ENCODE measurements around the gene RNF220.

The RNF220 gene

DNA sequence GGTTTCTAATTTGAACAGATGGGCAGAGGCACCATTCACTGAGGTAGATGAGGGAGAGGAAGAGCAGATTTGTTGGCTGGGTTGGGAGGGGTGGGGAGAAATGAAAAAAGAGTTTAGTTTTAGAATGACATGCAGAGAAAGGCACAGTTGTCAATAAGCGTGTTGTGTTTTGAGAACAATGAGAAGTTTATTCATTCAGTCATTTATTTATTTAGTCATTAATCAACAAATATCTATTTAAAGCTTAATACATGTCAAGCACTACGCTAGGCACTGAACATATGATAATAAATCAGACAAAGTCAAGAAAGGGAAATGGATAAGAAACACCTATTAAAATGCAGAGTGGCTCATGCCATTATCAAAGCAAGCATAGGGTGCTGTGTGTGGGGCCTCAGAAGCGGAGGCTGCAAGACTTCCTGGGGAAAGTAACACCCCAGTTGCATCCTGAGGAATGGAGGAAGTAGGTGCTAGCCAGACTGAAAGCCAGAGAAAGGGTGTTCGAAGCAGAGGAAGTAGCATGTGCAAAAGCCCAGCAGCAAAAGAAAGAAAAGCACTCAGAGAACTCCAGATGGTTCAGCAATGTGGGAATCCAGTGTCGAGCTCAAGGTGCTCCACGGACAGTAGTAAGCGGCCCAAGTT lies 114.1 kb downstream of the RNF220 start:
- DNase-seq (ENCODE audit: low spot score) (no peak), FAIRE-seq (no peak)

GRCh38 chr1:44521378-44522080 lies 116.5 kb downstream of the RNF220 start:
- no peak for FAIRE-seq
- no peak for DNase-seq (ENCODE audit: low spot score)

DNA sequence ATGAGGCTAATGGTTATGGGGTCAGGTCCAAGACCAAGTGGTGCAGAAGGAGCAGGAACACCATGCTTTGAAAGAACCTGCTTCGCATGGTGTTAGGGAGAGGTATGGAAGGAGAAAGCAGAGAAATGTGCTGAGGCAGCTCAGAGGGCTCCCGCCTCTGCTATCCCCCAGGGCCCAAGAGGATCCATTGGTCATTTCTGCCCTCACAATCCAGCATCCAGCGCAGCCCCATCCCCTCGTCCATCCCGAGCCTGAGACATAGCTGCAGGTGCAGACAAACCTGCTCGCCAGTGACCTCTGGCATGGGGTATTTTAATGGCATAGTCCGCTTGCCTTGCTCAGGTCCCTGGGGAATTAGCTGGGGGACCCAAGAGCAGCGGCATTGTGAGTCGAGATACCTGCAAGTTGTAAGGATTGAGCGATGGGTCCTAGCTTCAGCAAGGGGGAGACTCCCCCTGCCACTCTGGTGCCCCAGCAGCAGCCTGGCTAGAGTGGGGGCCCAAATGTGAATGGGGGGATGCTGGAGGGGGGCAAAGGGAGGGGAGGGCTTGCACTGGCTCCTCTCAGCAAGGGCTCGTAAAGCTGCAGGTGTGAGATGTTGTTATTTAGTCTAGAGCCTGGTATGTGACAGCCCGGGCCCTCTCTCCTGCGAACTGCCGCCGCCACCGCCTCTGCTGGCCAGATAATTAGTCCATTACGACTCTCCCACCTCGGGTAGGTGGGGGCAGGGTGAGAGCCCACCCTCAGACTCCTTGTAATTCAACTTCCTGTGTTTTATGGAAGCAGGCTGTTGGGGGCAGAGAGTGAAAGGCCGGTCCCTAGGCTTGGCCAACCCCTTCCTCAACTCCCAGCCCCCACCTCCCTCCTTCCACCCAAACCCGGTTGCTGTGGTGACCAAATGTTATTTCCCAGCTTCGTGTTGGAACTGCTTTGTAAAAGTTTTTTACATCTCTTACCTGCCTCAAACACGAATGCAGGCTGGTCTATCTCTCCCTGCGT lies 118.8 kb downstream of the RNF220 start:
- DNase-seq (ENCODE audit: low spot score) (no peak), FAIRE-seq (no peak)

- FAIRE-seq = no peak
Observed at GRCh38 chr1:44524655-44525500, 119.8 kb downstream of the RNF220 start.

DNA sequence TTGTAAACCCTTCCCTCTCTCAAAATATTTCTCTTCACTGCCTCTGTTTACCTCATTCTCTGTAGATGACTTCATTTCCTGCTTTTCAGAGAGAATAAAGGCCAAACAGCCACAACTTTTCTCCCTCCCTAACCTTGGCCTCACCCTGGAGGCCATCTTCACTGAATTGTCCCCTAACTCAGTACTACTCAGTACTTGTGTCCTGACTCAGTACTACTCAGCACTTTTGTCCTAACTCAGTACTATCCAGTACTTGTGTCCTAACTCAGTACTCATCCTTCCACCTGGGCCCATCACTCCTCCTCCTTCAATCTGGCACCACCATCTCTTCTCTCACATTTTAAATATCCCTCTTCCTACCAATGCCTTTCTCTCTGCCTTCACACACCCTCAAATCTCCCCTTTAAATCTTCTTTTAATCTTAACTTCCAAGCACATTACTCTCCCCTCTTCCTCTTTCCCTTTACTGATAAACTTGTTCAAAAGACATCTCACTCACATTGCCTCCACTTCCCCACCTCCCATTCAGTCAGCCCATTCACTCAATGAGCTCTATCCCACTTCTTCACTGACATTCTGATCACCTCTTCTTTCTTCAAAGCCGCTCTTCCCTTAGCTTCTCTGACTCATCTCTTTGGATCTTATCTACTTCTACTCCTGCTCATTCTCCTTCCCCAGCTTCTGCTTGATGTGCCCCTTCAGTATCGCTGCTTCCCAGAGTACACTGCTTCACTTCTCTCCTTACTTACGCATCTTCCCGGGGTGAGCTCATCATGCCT lies 121.4 kb downstream of the RNF220 start:
- DNase-seq (ENCODE audit: low spot score) = peak; percentile 16
- FAIRE-seq = no peak

More at GRCh38 chr1:44524655-44525500, 119.8 kb downstream of the RNF220 start:
- DNase-seq (ENCODE audit: low spot score) = no peak

GRCh38 chr1:44531785-44532566 lies 126.9 kb downstream of the RNF220 start:
- DNase-seq (ENCODE audit: low spot score) = peak; percentile 89
- peak; percentile 94 for FAIRE-seq

DNA sequence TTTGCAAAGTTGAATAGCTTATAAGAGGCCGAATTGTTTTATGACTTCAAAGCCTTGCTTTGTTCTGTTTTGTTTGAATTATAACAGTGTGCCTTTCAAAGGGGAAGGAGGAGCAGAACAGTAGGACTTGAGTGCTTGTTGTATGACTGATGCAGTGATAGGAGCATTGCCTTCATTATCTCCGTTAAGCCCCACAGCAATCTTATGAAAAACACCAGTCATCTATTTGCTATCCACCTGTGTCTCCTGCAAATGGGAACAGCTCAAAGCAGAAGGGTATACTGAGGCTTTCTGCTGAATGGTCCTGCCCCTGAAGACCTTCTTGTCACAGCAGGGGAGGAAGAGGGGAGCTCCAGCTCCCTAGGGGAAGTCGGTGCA lies 127.5 kb downstream of the RNF220 start:
- FAIRE-seq (no peak), DNase-seq (ENCODE audit: low spot score) (no peak)

GRCh38 chr1:44534771-44535170 lies 129.7 kb downstream of the RNF220 start:
- DNase-seq (ENCODE audit: low spot score) (no peak), FAIRE-seq (no peak)

GRCh38 chr1:44536357-44537209 lies 131.5 kb downstream of the RNF220 start:
- FAIRE-seq = no peak
- no peak for DNase-seq (ENCODE audit: low spot score)

GRCh38 chr1:44537538-44537937 lies 132.5 kb downstream of the RNF220 start:
- FAIRE-seq (no peak), DNase-seq (ENCODE audit: low spot score) (no peak)

DNA sequence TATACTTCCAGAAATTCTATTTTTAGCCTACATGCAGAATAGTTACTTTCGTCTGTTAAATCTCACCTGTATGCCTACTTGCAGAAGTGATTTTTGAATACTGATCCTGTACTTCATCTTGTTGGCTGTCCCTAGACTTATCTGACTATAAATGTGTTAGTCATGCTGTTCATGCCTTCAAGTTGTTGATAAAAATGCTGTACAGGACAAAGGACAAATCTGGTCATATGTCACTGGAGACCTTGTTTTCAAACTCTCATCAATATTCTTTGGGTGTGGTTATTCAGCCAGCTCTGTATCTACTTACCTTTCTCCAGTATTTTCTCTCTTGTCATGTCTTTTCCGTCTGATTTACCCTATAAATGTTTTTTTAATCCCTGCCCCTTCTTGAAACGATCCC lies 132.9 kb downstream of the RNF220 start:
- no peak for FAIRE-seq

DNA sequence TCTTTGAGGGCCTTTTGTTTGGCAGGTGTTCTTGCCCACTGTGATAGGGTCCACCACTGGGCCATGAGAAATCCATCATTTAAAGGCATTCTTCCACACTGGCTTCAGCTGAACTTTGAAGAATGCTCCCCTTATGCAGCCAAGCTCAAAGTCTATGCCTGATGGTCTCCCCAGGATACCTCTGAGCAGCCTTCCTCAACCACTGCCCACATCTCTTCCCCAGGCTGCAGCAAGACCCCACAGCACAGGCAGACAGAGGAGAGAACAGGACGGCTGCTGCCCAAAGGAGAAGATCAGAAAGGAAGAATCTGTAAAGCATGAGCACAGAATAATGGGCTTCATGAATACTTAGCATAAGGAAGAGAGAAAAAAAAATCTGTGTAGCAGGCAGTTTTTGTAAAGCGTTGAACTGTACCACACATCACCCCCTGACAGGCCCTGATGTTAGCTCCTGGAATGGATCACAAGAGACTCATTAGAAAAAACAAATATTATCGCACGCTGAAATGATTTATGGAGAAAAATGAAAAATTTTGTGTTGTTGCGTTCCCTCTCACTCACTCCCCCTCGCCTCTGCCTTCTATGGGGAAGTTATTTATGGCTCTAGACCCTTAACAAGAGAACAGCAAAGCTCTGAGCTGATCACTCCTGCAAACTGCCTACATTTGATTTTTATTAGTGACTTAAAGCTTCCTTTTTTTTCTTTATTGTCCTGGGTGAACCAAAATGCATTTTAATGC lies 135.1 kb downstream of the RNF220 start:
- DNase-seq (ENCODE audit: low spot score) (no peak), FAIRE-seq (no peak)

More for the DNA sequence above, 132.9 kb downstream of the RNF220 start:
- no peak for DNase-seq (ENCODE audit: low spot score)

- DNase-seq (ENCODE audit: low spot score) (no peak), FAIRE-seq (no peak)
Observed at GRCh38 chr1:44542420-44543063, 137.5 kb downstream of the RNF220 start.

GRCh38 chr1:44543064-44543744 lies 138.1 kb downstream of the RNF220 start:
- DNase-seq (ENCODE audit: low spot score) = no peak

GRCh38 chr1:44543786-44544185 lies 138.7 kb downstream of the RNF220 start:
- DNase-seq (ENCODE audit: low spot score) = no peak
- FAIRE-seq = no peak

More at GRCh38 chr1:44543064-44543744, 138.1 kb downstream of the RNF220 start:
- no peak for FAIRE-seq

DNA sequence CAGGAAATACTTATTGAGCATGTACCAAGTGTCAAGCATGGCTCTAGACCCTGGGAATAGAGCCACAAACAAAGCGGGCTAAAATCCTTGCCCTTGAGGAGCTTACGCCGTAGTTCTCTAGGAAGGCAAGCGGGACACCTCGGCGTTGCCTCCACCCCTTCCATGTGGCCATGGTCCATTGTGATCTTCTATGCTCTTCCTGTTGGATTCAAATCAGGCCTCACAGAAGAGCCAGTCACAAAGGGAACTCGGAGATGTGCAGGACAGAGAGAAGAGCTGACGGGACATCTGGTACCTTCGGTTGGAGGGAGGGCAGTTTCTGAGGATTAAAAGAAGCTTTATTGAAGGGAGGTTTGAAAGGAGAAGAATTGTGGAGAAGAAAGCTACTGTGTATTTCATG lies 139.9 kb downstream of the RNF220 start:
- DNase-seq (ENCODE audit: low spot score) (no peak), FAIRE-seq (no peak)

- no peak for DNase-seq (ENCODE audit: low spot score)
- no peak for FAIRE-seq
Observed at GRCh38 chr1:44545961-44546360, 140.9 kb downstream of the RNF220 start.

Measured in RCC 7860 (cell line).